GM23338 (cell line): Measurements from ENCODE around the gene ADAM17.

ENCODE experiments used
- CREB1 ChIP-seq: fragments of 250-450 bp; sonication (Bioruptor Pico); IDR thresholded peaks from 2 replicates; pipeline ENCODE4 v1.5.0; 2020; ENCODE audit warnings: low read depth, mild to moderate bottlenecking, moderate library complexity
- EZH2 ChIP-seq: fragments of 200-600 bp; sonication (generic); IDR thresholded peaks from one replicate; pipeline ENCODE4 v1.8.0; 2017; ENCODE audit warnings: antibody characterized with exemption, mild to moderate bottlenecking, low read depth; ENCODE audit not compliant: unreplicated experiment
- EZH2phosphoT487 ChIP-seq: fragments of 200-600 bp; sonication (generic); IDR thresholded peaks from one replicate; pipeline ENCODE4 v1.8.1; 2018; ENCODE audit warnings: antibody characterized with exemption; ENCODE audit not compliant: unreplicated experiment
- JUNB ChIP-seq: IDR thresholded peaks from one replicate; pipeline ENCODE4 v1.6.1; 2016; ENCODE audit warnings: antibody characterized with exemption; ENCODE audit not compliant: unreplicated experiment
- NANOG ChIP-seq: IDR thresholded peaks from 2 replicates; pipeline ENCODE4 v1.6.1; 2016; ENCODE audit warnings: antibody characterized with exemption, borderline replicate concordance
- POLR2AphosphoS5 ChIP-seq: IDR thresholded peaks from 2 replicates; pipeline ENCODE4 v1.6.1; 2016; ENCODE audit warnings: antibody characterized with exemption, low read depth
- STAT1 ChIP-seq: IDR thresholded peaks from one replicate; pipeline ENCODE4 v1.6.1; 2016; ENCODE audit warnings: antibody characterized with exemption; ENCODE audit not compliant: unreplicated experiment
- ZNF114 ChIP-seq: fragments of 250-450 bp; sonication (Bioruptor Pico); IDR thresholded peaks from 2 replicates; pipeline ENCODE4 v1.5.0; 2020; ENCODE audit warnings: mild to moderate bottlenecking, moderate library complexity
- ZNF331 ChIP-seq: fragments of 250-450 bp; sonication (Bioruptor Pico); IDR thresholded peaks from 2 replicates; pipeline ENCODE4 v1.5.0; 2020; ENCODE audit warnings: low read depth, mild to moderate bottlenecking, moderate library complexity
- TF ChIP-seq, protein P1 (sequence below), 2 experiments: fragments of 200-600 bp in 1 of 2; sonication (generic) in 1 of 2; conservative IDR thresholded peaks; 2 replicates each; pipeline versions ENCODE4 v1.5.1 to v1.6.1; 2016 to 2017; ENCODE audit warnings: antibody characterized with exemption in 2 of 2, low read depth in 2 of 2, mild to moderate bottlenecking in 2 of 2, moderate library complexity in 1 of 2
- TF ChIP-seq, protein P2 (sequence below): IDR thresholded peaks from one replicate; pipeline ENCODE4 v1.6.1; 2018; ENCODE audit warnings: antibody characterized with exemption; ENCODE audit not compliant: unreplicated experiment
- TF ChIP-seq, protein P3 (sequence below): IDR thresholded peaks from 2 replicates; pipeline ENCODE4 v1.6.1; 2016; ENCODE audit warnings: antibody characterized with exemption
- TF ChIP-seq, protein P4 (sequence below): fragments of 250-450 bp; sonication (Bioruptor Pico); IDR thresholded peaks from 2 replicates; pipeline ENCODE4 v1.5.0; 2020; ENCODE audit warnings: mild to moderate bottlenecking, moderate library complexity

DNA sequence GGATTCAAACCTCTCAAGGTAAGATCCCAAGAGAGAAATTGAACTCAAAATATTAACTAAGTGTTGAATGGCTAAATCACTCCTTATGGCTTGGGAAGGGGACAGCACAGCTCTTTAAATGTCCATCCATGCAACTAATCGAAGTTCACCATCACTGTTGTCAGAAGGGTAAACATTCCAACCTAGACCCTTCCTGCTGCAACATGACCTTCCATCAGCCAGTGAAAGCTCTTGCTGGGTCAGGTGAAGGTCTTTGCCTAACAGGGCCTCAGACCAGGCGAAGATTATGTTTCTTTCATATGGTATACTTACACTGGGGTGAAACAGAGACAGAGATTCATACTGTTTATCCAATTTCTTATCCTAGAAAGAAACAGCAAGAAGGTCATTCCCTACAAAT is 64.8 kb downstream of the ADAM17 start:
- TF ChIP-seq NANOG (no peak), EZH2 (no peak), CREB1 (no peak), EZH2phosphoT487 (no peak), POLR2AphosphoS5 (no peak), JUNB (no peak), STAT1 (no peak), ZNF114 (CRISPR knock-in tag) (no peak), ZNF331 (CRISPR knock-in tag) (no peak)
- TF ChIP-seq, protein P1, sequence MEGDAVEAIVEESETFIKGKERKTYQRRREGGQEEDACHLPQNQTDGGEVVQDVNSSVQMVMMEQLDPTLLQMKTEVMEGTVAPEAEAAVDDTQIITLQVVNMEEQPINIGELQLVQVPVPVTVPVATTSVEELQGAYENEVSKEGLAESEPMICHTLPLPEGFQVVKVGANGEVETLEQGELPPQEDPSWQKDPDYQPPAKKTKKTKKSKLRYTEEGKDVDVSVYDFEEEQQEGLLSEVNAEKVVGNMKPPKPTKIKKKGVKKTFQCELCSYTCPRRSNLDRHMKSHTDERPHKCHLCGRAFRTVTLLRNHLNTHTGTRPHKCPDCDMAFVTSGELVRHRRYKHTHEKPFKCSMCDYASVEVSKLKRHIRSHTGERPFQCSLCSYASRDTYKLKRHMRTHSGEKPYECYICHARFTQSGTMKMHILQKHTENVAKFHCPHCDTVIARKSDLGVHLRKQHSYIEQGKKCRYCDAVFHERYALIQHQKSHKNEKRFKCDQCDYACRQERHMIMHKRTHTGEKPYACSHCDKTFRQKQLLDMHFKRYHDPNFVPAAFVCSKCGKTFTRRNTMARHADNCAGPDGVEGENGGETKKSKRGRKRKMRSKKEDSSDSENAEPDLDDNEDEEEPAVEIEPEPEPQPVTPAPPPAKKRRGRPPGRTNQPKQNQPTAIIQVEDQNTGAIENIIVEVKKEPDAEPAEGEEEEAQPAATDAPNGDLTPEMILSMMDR (conservative IDR thresholded peaks at IDR 0.05; ENCODE audit: low read depth in 2 of 2): no peak
- TF ChIP-seq, protein P2, sequence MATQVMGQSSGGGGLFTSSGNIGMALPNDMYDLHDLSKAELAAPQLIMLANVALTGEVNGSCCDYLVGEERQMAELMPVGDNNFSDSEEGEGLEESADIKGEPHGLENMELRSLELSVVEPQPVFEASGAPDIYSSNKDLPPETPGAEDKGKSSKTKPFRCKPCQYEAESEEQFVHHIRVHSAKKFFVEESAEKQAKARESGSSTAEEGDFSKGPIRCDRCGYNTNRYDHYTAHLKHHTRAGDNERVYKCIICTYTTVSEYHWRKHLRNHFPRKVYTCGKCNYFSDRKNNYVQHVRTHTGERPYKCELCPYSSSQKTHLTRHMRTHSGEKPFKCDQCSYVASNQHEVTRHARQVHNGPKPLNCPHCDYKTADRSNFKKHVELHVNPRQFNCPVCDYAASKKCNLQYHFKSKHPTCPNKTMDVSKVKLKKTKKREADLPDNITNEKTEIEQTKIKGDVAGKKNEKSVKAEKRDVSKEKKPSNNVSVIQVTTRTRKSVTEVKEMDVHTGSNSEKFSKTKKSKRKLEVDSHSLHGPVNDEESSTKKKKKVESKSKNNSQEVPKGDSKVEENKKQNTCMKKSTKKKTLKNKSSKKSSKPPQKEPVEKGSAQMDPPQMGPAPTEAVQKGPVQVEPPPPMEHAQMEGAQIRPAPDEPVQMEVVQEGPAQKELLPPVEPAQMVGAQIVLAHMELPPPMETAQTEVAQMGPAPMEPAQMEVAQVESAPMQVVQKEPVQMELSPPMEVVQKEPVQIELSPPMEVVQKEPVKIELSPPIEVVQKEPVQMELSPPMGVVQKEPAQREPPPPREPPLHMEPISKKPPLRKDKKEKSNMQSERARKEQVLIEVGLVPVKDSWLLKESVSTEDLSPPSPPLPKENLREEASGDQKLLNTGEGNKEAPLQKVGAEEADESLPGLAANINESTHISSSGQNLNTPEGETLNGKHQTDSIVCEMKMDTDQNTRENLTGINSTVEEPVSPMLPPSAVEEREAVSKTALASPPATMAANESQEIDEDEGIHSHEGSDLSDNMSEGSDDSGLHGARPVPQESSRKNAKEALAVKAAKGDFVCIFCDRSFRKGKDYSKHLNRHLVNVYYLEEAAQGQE: no peak
- TF ChIP-seq, protein P3, sequence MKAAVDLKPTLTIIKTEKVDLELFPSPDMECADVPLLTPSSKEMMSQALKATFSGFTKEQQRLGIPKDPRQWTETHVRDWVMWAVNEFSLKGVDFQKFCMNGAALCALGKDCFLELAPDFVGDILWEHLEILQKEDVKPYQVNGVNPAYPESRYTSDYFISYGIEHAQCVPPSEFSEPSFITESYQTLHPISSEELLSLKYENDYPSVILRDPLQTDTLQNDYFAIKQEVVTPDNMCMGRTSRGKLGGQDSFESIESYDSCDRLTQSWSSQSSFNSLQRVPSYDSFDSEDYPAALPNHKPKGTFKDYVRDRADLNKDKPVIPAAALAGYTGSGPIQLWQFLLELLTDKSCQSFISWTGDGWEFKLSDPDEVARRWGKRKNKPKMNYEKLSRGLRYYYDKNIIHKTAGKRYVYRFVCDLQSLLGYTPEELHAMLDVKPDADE: no peak
- TF ChIP-seq, protein P4, sequence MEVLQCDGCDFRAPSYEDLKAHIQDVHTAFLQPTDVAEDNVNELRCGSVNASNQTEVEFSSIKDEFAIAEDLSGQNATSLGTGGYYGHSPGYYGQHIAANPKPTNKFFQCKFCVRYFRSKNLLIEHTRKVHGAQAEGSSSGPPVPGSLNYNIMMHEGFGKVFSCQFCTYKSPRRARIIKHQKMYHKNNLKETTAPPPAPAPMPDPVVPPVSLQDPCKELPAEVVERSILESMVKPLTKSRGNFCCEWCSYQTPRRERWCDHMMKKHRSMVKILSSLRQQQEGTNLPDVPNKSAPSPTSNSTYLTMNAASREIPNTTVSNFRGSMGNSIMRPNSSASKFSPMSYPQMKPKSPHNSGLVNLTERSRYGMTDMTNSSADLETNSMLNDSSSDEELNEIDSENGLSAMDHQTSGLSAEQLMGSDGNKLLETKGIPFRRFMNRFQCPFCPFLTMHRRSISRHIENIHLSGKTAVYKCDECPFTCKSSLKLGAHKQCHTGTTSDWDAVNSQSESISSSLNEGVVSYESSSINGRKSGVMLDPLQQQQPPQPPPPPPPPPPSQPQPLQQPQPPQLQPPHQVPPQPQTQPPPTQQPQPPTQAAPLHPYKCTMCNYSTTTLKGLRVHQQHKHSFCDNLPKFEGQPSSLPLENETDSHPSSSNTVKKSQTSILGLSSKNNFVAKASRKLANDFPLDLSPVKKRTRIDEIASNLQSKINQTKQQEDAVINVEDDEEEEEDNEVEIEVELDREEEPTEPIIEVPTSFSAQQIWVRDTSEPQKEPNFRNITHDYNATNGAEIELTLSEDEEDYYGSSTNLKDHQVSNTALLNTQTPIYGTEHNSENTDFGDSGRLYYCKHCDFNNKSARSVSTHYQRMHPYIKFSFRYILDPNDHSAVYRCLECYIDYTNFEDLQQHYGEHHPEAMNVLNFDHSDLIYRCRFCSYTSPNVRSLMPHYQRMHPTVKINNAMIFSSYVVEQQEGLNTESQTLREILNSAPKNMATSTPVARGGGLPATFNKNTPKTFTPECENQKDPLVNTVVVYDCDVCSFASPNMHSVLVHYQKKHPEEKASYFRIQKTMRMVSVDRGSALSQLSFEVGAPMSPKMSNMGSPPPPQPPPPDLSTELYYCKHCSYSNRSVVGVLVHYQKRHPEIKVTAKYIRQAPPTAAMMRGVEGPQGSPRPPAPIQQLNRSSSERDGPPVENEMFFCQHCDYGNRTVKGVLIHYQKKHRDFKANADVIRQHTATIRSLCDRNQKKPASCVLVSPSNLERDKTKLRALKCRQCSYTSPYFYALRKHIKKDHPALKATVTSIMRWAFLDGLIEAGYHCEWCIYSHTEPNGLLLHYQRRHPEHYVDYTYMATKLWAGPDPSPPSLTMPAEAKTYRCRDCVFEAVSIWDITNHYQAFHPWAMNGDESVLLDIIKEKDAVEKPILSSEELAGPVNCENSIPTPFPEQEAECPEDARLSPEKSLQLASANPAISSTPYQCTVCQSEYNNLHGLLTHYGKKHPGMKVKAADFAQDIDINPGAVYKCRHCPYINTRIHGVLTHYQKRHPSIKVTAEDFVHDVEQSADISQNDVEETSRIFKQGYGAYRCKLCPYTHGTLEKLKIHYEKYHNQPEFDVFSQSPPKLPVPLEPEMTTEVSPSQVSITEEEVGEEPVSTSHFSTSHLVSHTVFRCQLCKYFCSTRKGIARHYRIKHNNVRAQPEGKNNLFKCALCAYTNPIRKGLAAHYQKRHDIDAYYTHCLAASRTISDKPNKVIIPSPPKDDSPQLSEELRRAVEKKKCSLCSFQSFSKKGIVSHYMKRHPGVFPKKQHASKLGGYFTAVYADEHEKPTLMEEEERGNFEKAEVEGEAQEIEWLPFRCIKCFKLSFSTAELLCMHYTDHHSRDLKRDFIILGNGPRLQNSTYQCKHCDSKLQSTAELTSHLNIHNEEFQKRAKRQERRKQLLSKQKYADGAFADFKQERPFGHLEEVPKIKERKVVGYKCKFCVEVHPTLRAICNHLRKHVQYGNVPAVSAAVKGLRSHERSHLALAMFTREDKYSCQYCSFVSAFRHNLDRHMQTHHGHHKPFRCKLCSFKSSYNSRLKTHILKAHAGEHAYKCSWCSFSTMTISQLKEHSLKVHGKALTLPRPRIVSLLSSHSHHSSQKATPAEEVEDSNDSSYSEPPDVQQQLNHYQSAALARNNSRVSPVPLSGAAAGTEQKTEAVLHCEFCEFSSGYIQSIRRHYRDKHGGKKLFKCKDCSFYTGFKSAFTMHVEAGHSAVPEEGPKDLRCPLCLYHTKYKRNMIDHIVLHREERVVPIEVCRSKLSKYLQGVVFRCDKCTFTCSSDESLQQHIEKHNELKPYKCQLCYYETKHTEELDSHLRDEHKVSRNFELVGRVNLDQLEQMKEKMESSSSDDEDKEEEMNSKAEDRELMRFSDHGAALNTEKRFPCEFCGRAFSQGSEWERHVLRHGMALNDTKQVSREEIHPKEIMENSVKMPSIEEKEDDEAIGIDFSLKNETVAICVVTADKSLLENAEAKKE (CRISPR knock-in tag): no peak
